Kasumi-1 (cell line): ENCODE measurements around the gene CRYL1.

ENCODE experiments used
- DNase-seq, 2 experiments: peaks; one replicate each; lab custom pipeline; 2025; lab: John Stamatoyannopoulos, UW

The CRYL1 gene

DNA sequence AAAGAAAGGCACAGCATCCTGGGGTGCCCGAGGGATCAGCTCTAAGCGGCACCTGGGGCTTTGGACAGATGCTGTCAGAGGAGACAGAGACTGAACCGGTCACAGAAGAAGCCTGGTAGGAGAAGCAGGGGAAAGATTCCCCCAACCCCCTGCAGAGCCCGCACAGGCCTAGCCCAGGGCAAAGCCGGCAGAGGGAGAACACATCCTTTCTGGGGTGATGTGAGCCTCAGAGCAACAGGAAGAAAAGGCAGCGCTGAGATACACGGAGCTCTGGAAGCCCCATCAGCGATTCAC is 101.2 kb downstream of the CRYL1 start:
- DNase-seq = no peak

DNA sequence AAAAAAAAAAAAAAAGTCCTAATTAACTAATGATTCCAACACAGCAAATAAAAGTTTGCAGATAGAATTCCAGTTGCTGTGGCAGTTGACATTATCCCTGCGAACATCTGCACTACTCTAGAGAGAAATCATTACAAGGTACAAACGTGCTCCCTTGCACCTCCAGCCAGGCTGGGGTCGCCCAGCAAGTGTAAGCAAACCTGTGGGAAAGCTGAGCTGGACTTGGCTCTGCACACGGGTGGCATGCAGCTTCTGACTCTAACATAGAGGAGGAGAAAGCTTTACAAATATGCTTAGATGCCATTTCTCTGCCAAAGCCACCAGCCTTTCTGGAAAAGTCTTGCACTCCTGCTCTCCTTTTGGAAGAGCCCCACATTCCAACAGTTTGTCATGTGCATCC is 103.3 kb downstream of the CRYL1 start:
- no peak for DNase-seq

DNA sequence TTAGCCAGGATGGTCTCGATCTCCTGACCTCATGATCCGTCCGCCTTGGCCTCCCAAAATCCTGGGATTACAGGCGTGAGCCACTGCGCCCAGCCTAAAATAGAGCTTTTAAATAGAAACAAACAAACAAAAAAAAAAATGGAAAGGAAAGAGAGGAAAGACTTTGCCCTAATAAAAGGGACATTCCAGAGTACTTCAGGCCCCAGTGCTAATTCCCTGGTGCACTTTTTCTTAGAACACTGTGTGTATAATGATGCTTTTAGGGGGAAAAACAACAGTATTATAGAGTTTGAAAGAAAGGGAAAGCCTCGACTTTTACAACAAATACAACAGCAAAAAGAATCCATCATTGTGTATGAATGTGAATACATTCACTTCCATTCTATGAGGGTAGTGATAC is 104.7 kb downstream of the CRYL1 start:
- DNase-seq = no peak

DNA sequence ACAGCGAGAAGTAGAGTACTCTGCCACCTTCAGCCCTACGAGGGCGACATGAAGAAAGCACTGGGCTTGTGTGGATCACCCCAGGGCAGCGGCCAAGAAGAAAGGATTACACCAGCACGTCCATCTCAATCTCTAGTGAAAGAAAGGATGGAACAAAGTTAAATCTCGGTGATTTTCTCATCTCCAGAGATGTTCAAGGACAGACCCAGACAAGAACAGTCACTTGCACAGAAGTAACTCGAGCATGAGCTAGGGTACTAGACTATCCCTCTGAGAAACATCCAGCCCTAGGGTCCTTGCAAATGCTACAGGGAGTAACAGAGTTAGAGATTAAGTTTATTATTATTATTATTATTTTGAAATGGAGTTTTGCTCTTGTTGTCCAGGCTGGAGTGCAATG is 106.7 kb downstream of the CRYL1 start:
- no peak for DNase-seq

DNA sequence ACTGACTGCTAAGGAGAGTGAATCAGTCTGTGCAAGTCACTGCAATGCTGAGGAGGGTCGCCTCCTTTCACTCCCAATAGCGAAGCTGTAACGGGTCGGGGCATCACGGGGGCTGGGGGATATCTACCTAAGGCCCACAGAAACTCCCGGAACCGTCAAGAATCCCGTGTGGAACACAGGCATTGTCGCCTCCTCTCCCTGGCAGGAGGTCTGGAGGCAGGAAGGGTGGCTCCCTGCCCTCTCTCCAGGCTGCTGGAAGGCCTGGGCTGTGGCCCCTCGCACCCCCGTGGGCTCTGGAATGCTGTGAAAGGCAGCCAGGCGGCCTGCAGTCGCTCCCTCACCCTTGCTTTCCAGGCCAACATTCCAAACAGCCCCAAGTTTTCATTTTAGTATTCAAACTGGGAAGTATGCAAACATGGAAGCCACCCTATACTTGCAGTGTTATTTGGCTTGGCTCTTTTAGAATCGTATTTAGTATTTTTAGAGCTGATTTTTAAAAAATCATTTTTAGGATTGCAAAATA is 109.4 kb downstream of the CRYL1 start:
- DNase-seq = no peak

DNA sequence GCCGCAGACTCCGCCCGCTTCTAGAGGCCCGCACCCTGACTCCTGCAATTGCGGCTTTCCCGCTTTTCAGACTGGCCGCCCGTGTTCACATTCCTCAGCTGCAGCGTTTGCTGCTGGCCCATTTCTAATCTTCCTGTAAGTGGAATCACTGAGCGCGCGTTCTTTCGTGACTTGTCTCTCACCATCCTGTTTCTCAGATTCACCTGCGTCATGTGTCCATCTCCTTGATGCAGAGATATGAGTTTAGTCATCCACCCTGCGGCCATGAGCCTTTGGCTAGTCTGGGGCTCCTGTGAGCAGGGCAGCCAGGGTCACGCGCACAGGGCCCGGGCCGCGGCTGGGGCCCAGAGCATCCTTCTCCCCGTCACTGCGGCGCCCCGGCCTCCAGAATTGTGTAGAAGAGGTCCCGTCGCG is 110.0 kb downstream of the CRYL1 start:
- DNase-seq = no peak

DNA sequence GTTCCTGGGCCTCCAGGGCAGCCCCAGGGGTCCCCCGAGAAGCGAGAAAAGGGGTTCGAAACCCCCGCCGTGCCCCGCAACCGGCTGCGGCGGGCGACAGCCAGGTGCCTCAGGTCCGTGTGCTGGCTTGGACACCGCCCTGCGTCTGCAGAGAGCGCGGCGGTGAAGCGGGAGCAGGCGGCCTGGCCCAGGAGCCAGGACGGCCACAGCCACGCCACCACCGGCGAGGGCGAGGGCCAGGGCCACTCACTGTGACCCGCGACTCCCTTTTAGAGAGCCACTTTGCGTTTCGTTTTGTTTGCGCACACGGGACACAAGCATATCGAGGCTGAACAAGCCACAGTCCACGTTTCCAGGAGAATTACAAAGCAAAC is 110.4 kb downstream of the CRYL1 start:
- DNase-seq = no peak

DNA sequence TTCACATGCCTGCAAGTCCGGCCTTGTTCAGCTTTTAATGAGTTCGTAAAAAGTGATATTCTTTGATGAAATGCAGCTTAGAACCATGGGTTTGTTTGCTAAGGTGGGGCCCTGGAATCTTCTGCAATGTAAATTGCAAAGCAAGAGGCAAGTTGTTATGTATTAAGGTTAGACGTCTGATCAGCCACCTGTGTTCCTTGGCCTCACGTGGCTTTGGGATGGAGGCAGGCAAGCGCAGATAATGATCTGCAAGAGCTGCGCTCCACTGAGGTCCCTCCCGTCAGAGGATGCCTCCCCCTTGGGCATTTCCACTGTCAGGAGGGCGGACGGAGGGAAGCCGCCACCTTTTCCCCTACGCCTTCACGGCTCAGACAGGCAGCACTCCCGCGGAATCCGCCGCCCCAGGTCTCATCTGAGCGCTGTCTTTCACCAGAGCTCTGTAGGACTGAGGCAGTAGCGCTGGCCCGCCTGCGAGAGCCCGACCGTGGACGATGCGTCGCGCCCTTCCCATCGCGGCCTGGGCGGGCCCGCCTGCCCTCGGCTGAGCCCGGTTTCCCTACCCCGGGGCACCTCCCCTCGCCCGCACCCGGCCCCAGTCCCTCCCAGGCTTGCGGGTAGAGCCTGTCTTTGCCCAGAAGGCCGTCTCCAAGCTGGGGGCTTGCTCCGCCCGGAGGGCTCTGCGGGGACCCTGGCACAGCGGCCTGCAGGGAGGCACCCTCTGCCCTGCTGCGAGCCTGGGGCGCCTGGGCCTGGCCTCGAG is 110.9 kb downstream of the CRYL1 start:
- no peak for DNase-seq

DNA sequence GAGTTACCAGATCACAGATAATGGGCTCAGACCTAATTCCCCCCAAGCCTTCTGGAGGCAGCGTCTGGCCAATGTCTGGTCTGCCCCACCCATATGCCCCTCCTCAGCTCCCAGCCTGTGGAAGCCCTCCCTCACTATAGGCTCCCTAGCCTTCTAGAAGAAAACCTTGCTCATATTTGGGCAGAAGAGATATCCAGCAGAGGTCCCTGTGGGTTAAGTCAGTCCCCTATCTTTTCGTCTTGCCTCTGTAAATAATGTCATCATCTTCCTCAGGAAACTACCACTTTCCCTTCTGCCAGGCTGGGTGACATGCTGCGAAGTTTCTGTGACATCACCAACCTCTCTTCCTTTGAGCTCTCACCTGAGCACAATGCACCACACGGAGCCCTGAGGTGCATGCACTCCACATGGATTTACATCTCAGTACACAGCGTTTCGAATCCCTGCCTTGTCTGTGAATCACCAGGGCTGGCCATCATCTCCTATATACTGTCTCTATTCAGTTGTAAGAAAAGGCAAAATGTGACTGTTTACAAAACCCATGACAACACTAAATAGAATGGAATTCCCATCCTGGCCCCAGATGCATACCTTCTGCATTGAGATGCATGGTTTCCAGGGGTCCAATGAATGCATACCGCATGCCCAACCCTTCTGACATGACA is 112.8 kb downstream of the CRYL1 start:
- DNase-seq = no peak

DNA sequence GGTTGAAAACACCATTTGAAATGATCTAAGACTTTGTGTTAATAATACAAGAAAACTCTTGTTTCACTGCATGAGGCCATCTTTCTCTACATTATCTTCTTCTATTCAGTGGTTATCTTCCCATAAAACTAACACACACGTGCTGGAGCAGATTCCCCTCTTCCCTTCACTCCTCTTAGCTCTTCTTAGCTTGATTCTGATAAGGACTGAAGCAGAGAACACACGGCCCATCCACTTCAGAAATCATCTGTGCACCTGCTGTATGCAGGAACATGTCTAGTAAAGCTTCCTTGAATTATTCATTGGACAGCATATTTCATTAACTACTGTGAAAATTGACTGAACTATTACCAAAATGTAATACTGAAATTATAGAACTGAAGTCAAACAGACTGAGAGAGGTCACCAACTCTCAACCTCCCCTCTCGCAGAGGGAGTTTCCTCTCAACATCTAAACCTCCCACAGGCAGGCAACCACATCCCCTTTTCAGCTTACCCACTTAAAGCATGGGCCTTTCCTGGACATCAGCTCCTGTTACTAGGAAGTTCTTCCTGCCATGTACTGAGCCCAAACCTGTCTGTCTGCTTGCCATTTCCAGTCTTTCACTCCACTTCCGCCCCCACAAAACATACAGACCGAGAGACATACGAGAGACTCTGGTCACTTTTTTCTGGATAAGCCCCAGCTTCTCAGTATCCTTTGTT is 113.9 kb downstream of the CRYL1 start:
- peak; percentile 70 to 73 for DNase-seq

DNA sequence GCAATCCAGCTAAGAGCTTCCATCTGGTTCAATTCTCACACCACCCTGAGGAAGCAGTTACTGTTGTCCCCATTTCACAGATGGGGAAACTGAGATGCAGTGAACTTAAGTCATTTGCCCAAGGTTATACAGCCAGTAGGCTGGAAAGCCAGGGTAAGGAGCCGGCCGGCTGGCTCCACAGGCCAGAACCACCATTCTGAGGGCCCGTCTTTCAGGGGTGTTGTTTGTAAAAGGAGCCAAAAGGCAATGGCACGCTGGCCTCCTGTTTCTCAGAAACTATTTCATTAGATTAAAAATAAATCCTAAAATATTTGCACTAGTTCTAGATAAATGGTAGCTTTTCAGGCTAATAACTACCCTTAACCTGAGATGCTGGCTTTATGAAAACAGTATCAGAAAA is 114.9 kb downstream of the CRYL1 start:
- no peak for DNase-seq

DNA sequence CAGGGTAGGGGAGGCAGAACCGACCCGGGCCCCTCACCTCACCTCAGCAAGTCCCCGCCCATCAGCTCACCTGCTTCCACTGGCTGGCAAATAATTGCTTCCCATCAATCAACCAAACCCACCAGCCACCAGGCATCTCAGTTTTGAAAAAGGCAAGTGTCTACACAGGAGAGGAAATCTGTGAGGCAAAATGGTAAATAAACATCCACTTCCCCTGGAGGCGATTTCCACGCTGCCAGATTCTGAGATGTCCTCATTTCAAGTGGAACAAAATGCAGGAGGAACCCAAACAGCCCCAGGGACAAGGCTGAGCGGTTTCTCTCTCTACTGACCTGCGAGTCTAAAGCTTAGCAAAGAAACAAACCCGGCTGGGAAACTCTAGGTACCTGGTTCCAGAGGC is 117.5 kb downstream of the CRYL1 start:
- DNase-seq = no peak

DNA sequence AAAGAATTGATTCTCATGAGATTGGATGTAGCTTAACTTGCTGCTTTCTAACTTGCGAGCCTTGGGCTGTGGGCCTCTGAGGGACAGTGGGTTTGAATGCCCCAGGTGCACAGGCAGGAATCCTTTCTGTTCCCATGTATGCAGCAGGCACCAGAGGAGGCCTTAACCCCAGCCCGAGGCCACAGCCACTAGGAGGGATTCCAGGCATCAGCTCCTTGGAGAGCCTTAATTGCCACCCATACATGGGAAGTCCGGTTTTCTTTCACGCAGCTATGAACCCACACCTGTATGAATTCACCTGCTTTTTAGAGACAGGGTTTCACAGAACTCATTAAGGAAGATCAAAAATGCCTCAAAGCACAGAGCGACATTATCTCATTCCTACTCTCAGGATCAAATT is 117.9 kb downstream of the CRYL1 start:
- DNase-seq = no peak

DNA sequence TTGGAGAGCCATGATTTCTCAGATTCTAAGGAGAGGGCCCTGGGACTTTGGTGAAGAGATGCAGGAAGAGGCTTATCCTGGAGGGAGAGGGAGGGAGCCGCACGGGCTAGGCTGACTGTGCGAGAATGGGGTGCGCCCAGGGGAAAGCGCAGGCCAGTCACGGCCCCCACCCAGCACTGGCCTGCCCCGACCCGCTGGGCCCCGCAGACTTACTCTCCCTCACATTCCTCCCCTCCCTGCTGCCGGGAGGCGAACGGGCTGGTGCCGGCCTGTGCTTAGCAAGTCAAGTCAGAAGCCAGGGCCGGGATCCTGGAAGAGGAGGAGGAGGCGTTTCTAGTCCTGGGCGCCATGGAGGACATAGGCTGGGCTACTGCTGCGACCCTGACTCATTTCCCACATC is 120.0 kb downstream of the CRYL1 start:
- DNase-seq = no peak

DNA sequence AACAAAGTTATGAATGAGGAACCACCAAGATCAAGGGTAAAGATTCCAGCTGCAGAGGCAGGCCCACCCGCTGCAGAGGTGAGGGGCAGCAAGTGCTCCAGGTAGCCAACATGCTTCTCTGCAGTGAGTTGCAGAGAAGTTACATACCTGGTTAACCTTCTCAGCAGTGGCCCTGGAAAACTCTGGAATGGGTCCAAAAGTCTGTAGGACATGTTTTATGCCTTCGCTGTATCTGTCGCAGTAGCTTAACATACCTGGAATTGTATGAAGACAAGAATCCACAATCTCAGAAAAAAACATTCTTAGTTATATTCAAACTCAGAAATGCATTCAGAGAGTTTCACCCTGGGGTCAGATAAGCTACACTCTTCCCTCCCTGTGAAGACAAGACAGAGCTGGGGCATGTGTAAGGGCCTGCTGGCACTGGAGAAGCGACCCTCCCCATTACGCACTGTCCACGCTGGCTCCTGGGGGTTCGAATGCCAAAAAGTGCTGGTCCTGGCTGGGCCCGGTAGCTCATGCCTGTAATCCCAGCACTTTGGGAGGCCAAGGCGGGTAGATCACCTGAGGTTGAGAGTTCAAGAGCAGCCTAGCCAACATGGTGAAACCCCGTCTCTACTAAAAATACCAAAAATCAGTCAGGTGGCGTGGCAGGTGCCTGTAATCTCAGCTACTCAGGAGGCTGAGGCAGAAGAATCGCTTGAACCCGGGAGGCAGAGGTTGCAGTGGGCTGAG is 121.0 kb downstream of the CRYL1 start:
- DNase-seq = no peak

DNA sequence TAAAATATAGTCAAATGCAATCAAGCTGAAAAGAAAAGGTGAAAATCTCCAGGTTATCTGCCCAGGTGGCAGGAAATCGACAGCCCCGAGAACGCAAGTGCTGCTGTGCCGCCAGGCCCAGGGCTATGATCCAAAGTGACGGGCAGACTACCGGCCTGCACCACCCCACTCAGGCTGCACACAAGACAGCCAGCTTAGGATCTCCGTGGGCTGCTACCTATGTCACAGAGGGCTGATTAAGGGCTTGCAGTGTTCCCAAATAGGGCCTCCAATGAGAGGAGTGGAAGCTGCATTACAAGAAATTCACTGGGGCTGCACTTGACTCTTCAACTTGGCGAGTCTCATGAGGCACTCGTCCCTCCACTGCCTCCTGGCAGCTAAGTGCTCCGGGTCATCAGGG is 121.8 kb downstream of the CRYL1 start:
- DNase-seq = no peak

DNA sequence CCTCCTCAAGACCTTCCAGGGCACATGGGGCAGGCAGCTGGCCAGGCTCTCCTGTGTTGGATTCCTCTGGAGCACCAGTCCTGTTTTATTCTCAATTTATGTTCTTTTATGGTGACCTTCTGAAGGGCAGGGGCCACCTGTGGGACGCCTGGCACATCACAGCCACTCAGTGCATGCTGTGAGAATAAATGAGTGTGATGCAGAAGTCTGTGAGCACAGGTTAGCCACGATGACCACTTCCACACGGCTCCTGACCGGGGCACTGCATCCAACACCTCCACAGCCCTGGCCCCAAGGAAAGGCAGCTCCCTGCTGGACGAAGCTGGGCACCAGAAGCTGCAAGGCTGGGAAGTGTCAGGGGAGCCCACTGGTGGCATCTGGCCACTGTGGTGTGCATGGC is 122.8 kb downstream of the CRYL1 start:
- DNase-seq = no peak

DNA sequence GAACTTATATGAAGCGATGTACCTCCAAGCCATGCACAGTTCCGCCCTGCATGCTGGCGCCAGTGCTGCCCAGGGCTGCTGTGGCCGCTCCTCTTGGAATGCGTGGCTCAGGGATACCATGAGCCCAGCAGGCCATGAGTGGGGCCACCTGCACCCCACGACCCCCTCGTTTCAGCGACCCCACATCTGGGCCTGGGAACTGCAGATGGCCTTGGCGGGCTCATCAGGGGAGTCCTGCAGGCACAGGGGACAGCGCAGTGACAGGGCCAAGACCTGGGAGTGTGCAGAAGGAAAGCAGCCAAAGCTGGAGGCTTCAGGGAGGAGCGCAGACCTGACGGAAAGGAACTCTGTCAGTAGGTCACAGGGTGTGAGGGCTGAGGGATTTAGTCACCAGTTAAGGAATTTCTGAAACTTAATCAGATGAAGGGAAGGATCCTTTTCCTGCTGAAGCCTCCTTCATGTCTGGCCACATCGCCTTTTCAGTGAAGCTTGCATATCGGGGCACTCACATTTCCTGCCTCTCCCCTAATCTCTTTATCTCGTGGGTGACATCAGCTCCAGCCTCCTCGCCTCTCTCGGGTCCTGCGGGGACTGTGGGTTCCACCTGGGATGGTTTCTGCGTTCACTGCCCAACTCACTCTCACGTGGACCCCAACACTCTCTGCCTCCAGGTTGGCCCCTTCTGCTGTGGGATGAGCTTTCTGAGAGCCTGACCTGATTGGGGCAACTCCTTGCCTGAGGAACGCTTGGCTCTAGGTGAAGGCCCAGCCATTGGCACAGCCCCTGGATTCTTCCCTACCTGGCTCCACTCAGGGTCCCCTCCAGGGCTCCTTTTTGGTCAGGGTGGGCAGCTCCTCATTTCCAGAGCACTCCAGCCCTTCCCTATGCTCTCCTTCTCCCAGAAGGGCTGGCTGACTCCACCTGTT is 123.5 kb downstream of the CRYL1 start:
- DNase-seq = no peak

DNA sequence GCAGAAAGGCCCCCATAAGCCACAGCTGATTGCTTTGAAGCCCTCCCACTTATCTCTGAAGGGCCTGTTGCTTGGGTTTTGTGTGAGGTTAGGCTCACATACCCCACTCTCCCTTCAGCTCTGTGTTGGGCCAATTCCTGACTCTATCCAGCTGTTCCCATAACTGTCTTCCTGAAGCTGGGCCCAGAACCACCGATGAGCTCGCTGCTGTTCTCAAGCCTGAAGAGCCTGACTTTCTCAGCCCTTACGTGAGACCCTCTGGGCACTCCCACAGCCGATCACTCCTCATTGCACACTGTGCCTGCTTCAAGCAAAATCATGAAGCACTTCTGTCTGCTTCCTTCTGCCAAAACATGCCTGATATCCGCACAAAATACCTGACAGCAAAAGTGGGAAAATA is 124.1 kb downstream of the CRYL1 start:
- DNase-seq = no peak

DNA sequence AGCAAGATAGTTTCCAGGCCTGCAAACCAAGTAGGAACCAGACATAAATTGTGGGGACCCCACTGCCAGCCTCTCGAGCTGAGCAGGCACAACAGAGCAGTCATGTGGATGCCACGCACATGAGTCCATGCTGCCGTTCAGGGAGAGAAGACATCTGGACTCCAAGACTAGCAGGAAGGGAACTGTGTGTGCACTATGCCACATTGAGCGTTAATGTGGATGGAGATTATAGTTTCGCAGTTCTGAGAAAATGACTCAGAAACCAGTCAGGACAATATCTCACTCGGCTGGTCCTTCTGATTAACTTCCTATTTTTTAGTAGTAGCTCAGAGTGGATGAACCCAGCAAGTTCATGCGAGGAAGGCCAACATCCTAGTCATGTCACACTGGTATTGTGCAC is 124.9 kb downstream of the CRYL1 start:
- DNase-seq = peak in 1 of 2 experiments; percentile 1

DNA sequence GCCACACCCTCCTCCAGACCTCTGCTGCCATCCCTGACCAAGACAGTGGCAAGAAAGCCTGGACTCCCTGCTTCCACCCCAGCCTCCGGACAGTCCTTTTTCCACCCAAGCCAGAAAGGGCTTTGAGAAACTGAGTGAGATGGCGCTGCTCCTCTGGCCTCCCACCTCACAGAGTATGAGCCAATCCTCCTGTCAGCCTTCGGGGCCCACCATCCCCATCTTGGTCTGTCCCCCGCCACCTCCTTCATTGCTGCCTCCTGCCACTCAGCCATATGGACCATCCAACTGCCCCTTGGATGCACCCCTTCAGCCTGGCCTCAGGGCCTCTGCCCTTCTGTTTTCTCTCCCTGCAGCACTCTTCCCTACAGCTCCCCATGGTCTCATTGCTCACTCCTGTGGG is 125.7 kb downstream of the CRYL1 start:
- DNase-seq = no peak

DNA sequence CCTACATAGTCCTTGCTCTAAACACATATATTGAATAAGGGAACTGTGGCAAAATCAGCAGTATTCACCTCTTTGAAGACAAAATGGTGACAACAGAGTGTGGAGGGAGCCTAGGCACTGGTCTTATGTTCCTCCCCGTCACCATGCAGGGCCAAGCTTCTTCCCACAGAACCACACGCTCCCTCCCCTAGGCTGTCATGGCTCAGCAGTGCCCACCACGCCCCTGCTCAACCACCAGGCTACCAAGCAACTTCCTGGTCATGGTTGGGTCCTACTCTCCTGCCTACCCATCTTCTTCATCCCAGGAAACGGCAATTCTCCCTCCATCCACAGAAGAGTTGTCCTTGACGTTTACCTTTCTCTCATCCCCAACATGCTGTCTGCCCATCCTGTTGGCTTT is 126.1 kb downstream of the CRYL1 start:
- no peak for DNase-seq
